ENCODE results near the gene SLC2A5. TPM values are rescaled to one million over a fixed set of nuclear protein-coding genes. Genes with fewer than 3 reads are reported as not detected.
A peak's percentile ranks its signal among the peaks of the same experiment; 100 is the strongest.

SLC2A5 gene
- total RNA-seq, result 1 to 10 TPM; 2.0 to 3.2 TPM
- long read RNA-seq, donor 1, partial matches to known transcripts, result 1 of 1 reads
- long read RNA-seq, donor 1, other reads (novel, unspliced or antisense), result 0 of 1 reads
- long read RNA-seq, donor 2, full-length matches to known transcripts, result 5 of 5 reads
- long read RNA-seq, donor 2, partial matches to known transcripts, result 0 of 5 reads
- long read RNA-seq, donor 2, other reads (novel, unspliced or antisense), result 0 of 5 reads

- peak; percentile 78 for DNase-seq (ENCODE audit: low spot score)
- intact Hi-C loops (cut with DNase I), result no loop called here
Measured at GRCh38 chr1:9069326-9070100, at the start of gene SLC2A5. SLC2A5 (minus strand) TSS chr1:9069635; CDS start chr1:9069536, 99 bp downstream.

GRCh38 chr1:9118186-9118585 lies 48.8 kb upstream of the SLC2A5 start:
- peak; percentile 53 for DNase-seq (ENCODE audit: low spot score)
- intact Hi-C loops (cut with DNase I), result loop anchor here in 1 of 2 donors (10.0 kb wide), 1 partner anchor 367 kb away; no protein-coding TSS in a partner anchor

- no peak for DNase-seq (ENCODE audit: low spot score)
- intact Hi-C loops (cut with DNase I), result loop anchor here in 1 of 2 donors (10.0 kb wide), 1 partner anchor 369 kb away; no protein-coding TSS in a partner anchor
Measured at GRCh38 chr1:9115351-9116205, 46.1 kb upstream of the SLC2A5 start.

- peak; percentile 58 for DNase-seq (ENCODE audit: low spot score)
- intact Hi-C loops (cut with DNase I), result loop anchor here in 1 of 2 donors (5.0 to 10.0 kb wide), 2 partner anchors 84 to 372 kb away; no protein-coding TSS in a partner anchor
Measured at GRCh38 chr1:9112961-9113880, 43.8 kb upstream of the SLC2A5 start.

GRCh38 chr1:9111957-9112356 lies 42.5 kb upstream of the SLC2A5 start:
- intact Hi-C loops (cut with DNase I), result loop anchor here in 1 of 2 donors (5.0 to 10.0 kb wide), 2 partner anchors 85 to 373 kb away; no protein-coding TSS in a partner anchor
- DNase-seq (ENCODE audit: low spot score), result no peak

- no peak for DNase-seq (ENCODE audit: low spot score)
- intact Hi-C loops (cut with DNase I), result loop anchor here in 1 of 2 donors (5.0 to 10.0 kb wide), 2 partner anchors 86 to 373 kb away; no protein-coding TSS in a partner anchor
Measured at GRCh38 chr1:9111357-9111691, 41.9 kb upstream of the SLC2A5 start.

GRCh38 chr1:9110669-9111356 lies 41.4 kb upstream of the SLC2A5 start:
- peak; percentile 96 for DNase-seq (ENCODE audit: low spot score)
- intact Hi-C loops (cut with DNase I), result loop anchor here in 1 of 2 donors (5.0 to 10.0 kb wide), 2 partner anchors 86 to 374 kb away; no protein-coding TSS in a partner anchor

- intact Hi-C loops (cut with DNase I), result loop anchor here in 1 of 2 donors (10.0 kb wide), 1 partner anchor 193 kb away; no protein-coding TSS in a partner anchor
- DNase-seq (ENCODE audit: low spot score), result no peak
Measured at GRCh38 chr1:9108056-9108665, 38.7 kb upstream of the SLC2A5 start.

- DNase-seq (ENCODE audit: low spot score), result no peak
- intact Hi-C loops (cut with DNase I), result loop anchor here in 1 of 2 donors (10.0 kb wide), 1 partner anchor 192 kb away; no protein-coding TSS in a partner anchor
Measured at GRCh38 chr1:9107136-9107535, 37.7 kb upstream of the SLC2A5 start.

GRCh38 chr1:9106286-9106685 lies 36.9 kb upstream of the SLC2A5 start:
- DNase-seq (ENCODE audit: low spot score), result no peak
- intact Hi-C loops (cut with DNase I), result loop anchor here in 1 of 2 donors (10.0 kb wide), 1 partner anchor 191 kb away; no protein-coding TSS in a partner anchor

GRCh38 chr1:9105336-9105867 lies 36.0 kb upstream of the SLC2A5 start:
- intact Hi-C loops (cut with DNase I), result loop anchor here in 1 of 2 donors (2.0 to 10.0 kb wide), 2 partner anchors 99 to 191 kb away; no protein-coding TSS in a partner anchor
- no peak for DNase-seq (ENCODE audit: low spot score)

GRCh38 chr1:9101510-9102146 lies 32.2 kb upstream of the SLC2A5 start:
- no peak for DNase-seq (ENCODE audit: low spot score)
- intact Hi-C loops (cut with DNase I), result loop anchor here (5.0 to 10.0 kb wide), 2 partner anchors 94 to 187 kb away; no protein-coding TSS in a partner anchor

- intact Hi-C loops (cut with DNase I), result loop anchor here (5.0 to 10.0 kb wide), 2 partner anchors 93 to 186 kb away; no protein-coding TSS in a partner anchor
- DNase-seq (ENCODE audit: low spot score), result no peak
Measured at GRCh38 chr1:9100471-9101043, 31.1 kb upstream of the SLC2A5 start.

- DNase-seq (ENCODE audit: low spot score), result no peak
- intact Hi-C loops (cut with DNase I), result no loop called here
Measured at GRCh38 chr1:9099555-9099954, 30.1 kb upstream of the SLC2A5 start.

- intact Hi-C loops (cut with DNase I), result no loop called here
- DNase-seq (ENCODE audit: low spot score), result no peak
Measured at GRCh38 chr1:9097947-9098705, 28.7 kb upstream of the SLC2A5 start.
